ENCODE measurements around the gene HOXA1.

Gene HOXA1

GRCh38 chr7:27107391-27108381, 11.9 kb upstream of the HOXA1 start:
- no peak overlapping the region for H3K27ac ChIP-seq
- DNase-seq (ENCODE audit: low read depth, low spot score), result no peak

GRCh38 chr7:27106901-27107240, 11.1 kb upstream of the HOXA1 start:
- H3K27ac ChIP-seq, result no peak overlapping the region
- DNase-seq (ENCODE audit: low read depth, low spot score), result no peak

GRCh38 chr7:27106181-27106900, 10.5 kb upstream of the HOXA1 start:
- no peak overlapping the region for H3K27ac ChIP-seq
- no peak for DNase-seq (ENCODE audit: low read depth, low spot score)

- H3K27ac ChIP-seq, result no peak overlapping the region
- DNase-seq (ENCODE audit: low read depth, low spot score), result no peak
Observed at GRCh38 chr7:27105301-27106031, 9.7 kb upstream of the HOXA1 start.

- no peak for DNase-seq (ENCODE audit: low read depth, low spot score)
- H3K27ac ChIP-seq, result no peak overlapping the region
Observed at GRCh38 chr7:27104341-27105058, 8.7 kb upstream of the HOXA1 start.

- DNase-seq (ENCODE audit: low read depth, low spot score), result no peak
- H3K27ac ChIP-seq, result no peak overlapping the region
Observed at GRCh38 chr7:27103489-27104226, 7.9 kb upstream of the HOXA1 start.

- H3K27ac ChIP-seq, result peak within 1 kb of the TSS; percentile 29
- no peak for DNase-seq (ENCODE audit: low read depth, low spot score)
Observed at GRCh38 chr7:27102581-27103442, 7.0 kb upstream of the HOXA1 start, which contains the start of gene HOXA2. HOXA2 (minus strand) TSS chr7:27102683; CDS start chr7:27102500, 183 bp downstream.

- DNase-seq (ENCODE audit: low read depth, low spot score), result no peak
- peak overlapping the region; percentile 29 for H3K27ac ChIP-seq
Observed at GRCh38 chr7:27101957-27102580, 6.3 kb upstream of the HOXA1 start.

- H3K27ac ChIP-seq, result peak overlapping the region; percentile 29
- DNase-seq (ENCODE audit: low read depth, low spot score), result no peak
Observed at GRCh38 chr7:27101171-27101956, 5.6 kb upstream of the HOXA1 start.

GRCh38 chr7:27100694-27101170, 4.9 kb upstream of the HOXA1 start:
- H3K27ac ChIP-seq, result peak overlapping the region; percentile 29
- DNase-seq (ENCODE audit: low read depth, low spot score), result no peak

- DNase-seq (ENCODE audit: low read depth, low spot score), result no peak
- peak overlapping the region; percentile 95 for H3K27ac ChIP-seq
Observed at GRCh38 chr7:27099453-27100370, 3.9 kb upstream of the HOXA1 start.

- H3K27ac ChIP-seq, result peak overlapping the region; percentile 95
- DNase-seq (ENCODE audit: low read depth, low spot score), result no peak
Observed at GRCh38 chr7:27098578-27099451, 3.0 kb upstream of the HOXA1 start.

- DNase-seq (ENCODE audit: low read depth, low spot score), result no peak
- peak overlapping the region; percentile 95 for H3K27ac ChIP-seq
Observed at GRCh38 chr7:27097686-27098577, 2.1 kb upstream of the HOXA1 start.
